ENCODE data around the gene PTPRS. TPM values are rescaled to one million over a fixed set of nuclear protein-coding genes. Genes with fewer than 3 reads are reported as not detected.

PTPRS gene
- total RNA-seq, 1 donor from 2014 or later, result 107 TPM

DNA sequence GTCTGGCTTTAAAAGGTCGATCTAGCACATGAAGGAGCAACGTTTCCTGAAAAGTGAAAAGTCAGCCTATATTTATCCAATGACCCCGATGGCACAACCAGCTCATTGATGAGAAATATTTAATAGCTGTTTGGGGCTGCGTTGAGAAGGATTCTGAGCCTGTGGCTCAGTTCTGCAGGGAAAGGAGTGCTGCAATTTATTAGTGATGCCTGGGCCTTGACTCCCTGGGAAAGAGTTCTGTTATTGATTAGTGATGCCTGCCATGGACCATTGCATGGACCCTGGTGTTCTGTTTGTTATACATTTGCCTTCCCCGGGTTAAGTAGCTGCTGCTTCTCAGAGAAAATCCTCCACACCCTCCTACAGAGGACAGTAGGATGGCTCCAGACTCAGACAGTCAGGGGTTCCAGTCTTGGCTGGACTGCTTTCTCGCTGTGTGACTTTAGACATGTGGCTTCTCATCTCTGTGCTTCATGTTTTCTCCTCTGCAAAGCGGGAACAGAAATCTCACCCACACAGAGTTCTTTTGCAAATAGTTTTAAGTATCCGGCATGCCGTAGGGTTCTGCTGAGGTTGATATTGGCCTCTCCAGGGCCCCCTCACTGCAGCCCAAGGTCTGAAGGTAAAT is 17.7 kb upstream of the PTPRS start:
- Histone ChIP-seq H3K27me3 (ENCODE audit: low read depth) (peaks cover 25% of the 10 kb centered on the region), H3K4me3 (no peak overlapping the region), H3K36me3 (no peaks in the 10 kb centered on the region), H3K9me3 (no peaks in the 10 kb centered on the region), H3K27ac (no peak overlapping the region), H3K4me1 (no peaks in the 10 kb centered on the region)
- DNase-seq, result no peak
- intact Hi-C loops (cut with DNase I), result no loop called here
- TF ChIP-seq, protein P1, sequence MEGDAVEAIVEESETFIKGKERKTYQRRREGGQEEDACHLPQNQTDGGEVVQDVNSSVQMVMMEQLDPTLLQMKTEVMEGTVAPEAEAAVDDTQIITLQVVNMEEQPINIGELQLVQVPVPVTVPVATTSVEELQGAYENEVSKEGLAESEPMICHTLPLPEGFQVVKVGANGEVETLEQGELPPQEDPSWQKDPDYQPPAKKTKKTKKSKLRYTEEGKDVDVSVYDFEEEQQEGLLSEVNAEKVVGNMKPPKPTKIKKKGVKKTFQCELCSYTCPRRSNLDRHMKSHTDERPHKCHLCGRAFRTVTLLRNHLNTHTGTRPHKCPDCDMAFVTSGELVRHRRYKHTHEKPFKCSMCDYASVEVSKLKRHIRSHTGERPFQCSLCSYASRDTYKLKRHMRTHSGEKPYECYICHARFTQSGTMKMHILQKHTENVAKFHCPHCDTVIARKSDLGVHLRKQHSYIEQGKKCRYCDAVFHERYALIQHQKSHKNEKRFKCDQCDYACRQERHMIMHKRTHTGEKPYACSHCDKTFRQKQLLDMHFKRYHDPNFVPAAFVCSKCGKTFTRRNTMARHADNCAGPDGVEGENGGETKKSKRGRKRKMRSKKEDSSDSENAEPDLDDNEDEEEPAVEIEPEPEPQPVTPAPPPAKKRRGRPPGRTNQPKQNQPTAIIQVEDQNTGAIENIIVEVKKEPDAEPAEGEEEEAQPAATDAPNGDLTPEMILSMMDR (IDR thresholded peaks at IDR 0.05), result no peak
- no peak for ATAC-seq

DNA sequence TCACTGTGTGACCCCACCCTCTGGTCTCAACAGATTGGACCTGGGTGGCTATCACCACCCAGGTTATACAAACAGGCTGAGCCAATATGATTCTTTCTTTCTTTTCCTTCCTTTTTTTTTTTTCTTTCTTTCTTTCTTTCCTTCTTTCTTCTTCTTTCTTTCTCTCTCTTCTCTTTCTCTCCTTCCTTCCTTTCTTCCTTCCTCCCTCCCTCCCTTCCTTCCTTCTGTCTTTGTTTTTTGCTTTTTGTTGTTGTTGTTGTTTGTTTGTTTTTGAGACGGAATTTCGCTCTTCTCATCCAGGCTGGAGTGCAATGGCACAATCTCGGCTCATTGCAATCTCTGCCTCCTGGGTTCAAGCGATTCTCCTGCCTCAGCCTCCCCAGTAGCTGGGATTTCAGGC is 17.0 kb upstream of the PTPRS start:
- Histone ChIP-seq H3K4me3 (no peak overlapping the region), H3K27me3 (ENCODE audit: low read depth) (peaks cover 25% of the 10 kb centered on the region), H3K27ac (no peak overlapping the region), H3K4me1 (no peaks in the 10 kb centered on the region), H3K36me3 (no peaks in the 10 kb centered on the region), H3K9me3 (no peaks in the 10 kb centered on the region)
- TF ChIP-seq, protein P1 (IDR thresholded peaks at IDR 0.05), result no peak
- DNase-seq, result no peak
- intact Hi-C loops (cut with DNase I), result no loop called here
- ATAC-seq, result no peak

DNA sequence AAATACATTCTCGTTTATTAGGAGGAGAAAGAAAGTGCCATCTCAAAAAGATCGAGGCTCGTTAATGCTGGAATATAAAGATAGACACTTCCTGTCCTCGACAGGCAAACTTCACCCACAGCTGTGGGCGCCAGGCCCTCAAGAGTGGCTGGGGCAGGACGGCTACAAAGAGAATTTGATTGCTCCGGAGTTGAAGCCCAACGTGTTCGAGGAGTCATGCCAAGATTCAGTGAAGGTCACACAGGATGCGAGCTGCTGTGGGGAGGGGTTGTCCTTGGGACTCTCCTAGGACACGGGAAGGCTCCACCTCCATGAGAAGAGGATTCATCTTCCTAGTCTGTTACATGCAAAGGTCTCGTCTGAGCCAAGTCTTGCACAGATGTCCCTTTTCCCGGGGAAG is 16.3 kb upstream of the PTPRS start:
- Histone ChIP-seq H3K4me1 (no peaks in the 10 kb centered on the region), H3K4me3 (no peak overlapping the region), H3K27me3 (ENCODE audit: low read depth) (peaks cover 24% of the 10 kb centered on the region), H3K36me3 (no peaks in the 10 kb centered on the region), H3K9me3 (no peaks in the 10 kb centered on the region), H3K27ac (no peak overlapping the region)
- TF ChIP-seq, protein P1 (IDR thresholded peaks at IDR 0.05), result no peak
- intact Hi-C loops (cut with DNase I), result no loop called here
- ATAC-seq, result no peak
- no peak for DNase-seq

DNA sequence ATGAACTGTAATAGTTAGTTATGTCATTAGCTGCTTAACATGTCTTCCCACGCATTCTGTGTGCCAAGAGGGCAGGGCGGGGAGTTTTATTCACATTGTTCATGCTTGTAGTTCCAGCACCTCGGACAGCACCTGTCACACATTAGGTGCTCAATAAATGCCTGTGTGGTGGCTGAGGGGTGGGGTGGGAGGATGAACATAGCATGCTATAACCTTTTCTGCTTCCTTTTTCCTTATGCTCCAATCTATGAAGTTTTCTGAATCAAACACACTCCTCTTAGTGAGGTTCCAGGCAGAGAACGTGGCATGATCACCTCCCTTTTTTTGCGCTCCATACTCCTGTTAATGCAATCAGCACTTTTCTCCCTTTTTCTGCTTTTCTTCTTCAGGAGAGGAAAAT is 15.8 kb upstream of the PTPRS start:
- TF ChIP-seq, protein P1 (IDR thresholded peaks at IDR 0.05), result no peak
- H3K27me3 ChIP-seq (ENCODE audit: low read depth), result peaks cover 22% of the 10 kb centered on the region
- DNase-seq (no peak), ATAC-seq (no peak)
- no peak overlapping the region for H3K4me3 ChIP-seq
- H3K4me1 ChIP-seq, result no peaks in the 10 kb centered on the region
- no peaks in the 10 kb centered on the region for H3K36me3 ChIP-seq
- intact Hi-C loops (cut with DNase I), result no loop called here
- H3K9me3 ChIP-seq, result no peaks in the 10 kb centered on the region
- no peak overlapping the region for H3K27ac ChIP-seq

DNA sequence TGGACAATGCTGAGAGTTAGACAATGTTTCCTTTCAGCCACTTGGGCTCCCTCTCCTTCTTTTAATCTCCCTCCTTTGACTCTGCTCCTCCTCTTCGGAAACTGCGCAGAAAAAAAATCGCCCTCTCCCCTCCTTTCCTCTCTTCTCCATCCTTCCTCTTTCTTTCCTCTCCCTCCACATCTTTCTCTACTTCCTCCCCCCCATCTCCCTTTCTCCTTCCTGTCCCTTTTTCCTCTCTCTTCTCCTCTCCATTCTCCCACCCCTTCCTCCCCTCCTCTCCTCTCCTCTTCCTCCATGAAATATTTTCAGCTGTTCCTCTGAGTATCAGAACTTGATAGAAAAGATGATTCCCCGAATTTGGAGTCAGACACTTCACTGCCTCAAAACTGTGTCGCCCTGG is 15.1 kb upstream of the PTPRS start:
- intact Hi-C loops (cut with DNase I), result no loop called here
- H3K27ac ChIP-seq, result no peak overlapping the region
- H3K9me3 ChIP-seq, result no peaks in the 10 kb centered on the region
- H3K36me3 ChIP-seq, result no peaks in the 10 kb centered on the region
- H3K4me3 ChIP-seq, result no peak overlapping the region
- no peak for DNase-seq
- H3K4me1 ChIP-seq, result no peaks in the 10 kb centered on the region
- ATAC-seq, result no peak
- H3K27me3 ChIP-seq (ENCODE audit: low read depth), result peaks cover 22% of the 10 kb centered on the region
- TF ChIP-seq, protein P1 (IDR thresholded peaks at IDR 0.05), result no peak

Data from lower lobe of right lung (tissue), 2 donors.